NB4 (cell line): ENCODE results near the gene CLK2.

Experiments
- MYC ChIP-seq: IDR thresholded peaks from 2 replicates; pipeline ENCODE4 v1.6.1; 2011; ENCODE audit warnings: low read depth, low read length
- POLR2A ChIP-seq: IDR thresholded peaks from 2 replicates; pipeline ENCODE4 v1.6.1; 2011; ENCODE audit warnings: mild to moderate bottlenecking; ENCODE audit not compliant: insufficient read length; ENCODE audit errors: extremely low read depth
- TF ChIP-seq, protein P1 (sequence below): IDR thresholded peaks from one replicate; pipeline ENCODE4 v1.5.1; 2012; ENCODE audit warnings: low read depth, low read length

DNA sequence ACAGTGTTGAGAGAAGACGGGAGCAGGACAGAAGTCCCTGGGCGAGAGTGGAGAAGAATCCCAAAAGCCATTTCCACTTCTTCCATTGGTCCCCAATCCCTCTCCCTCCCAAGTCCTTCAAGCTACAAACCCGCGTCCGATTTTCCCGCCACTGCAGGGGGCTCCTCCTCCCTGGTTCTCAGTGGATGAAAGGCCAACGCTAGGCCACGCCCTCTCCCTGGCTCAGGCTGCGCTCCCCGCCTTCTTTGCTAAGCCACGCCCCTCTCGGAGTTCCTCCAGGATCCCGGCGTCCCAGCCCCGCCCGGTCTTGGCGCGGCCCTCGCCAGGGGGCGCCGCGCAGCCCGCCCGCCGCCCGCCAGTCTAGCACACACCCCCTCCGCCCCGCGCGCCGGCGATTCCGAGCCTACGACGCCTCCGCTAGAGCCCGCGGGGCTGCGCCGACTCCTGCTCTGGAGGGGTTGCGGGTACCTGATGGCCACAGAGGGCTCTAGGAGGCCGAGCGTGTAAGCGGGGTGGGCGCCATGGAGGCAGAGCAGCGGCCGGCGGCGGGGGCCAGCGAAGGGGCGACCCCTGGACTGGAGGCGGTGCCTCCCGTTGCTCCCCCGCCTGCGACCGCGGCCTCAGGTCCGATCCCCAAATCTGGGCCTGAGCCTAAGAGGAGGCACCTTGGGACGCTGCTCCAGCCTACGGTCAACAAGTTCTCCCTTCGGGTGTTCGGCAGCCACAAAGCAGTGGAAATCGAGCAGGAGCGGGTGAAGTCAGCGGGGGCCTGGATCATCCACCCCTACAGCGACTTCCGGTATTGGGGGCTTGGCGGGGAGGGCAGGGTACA is 4.0 kb upstream of the CLK2 start, which contains the start of gene HCN3:
- TF ChIP-seq, protein P1, sequence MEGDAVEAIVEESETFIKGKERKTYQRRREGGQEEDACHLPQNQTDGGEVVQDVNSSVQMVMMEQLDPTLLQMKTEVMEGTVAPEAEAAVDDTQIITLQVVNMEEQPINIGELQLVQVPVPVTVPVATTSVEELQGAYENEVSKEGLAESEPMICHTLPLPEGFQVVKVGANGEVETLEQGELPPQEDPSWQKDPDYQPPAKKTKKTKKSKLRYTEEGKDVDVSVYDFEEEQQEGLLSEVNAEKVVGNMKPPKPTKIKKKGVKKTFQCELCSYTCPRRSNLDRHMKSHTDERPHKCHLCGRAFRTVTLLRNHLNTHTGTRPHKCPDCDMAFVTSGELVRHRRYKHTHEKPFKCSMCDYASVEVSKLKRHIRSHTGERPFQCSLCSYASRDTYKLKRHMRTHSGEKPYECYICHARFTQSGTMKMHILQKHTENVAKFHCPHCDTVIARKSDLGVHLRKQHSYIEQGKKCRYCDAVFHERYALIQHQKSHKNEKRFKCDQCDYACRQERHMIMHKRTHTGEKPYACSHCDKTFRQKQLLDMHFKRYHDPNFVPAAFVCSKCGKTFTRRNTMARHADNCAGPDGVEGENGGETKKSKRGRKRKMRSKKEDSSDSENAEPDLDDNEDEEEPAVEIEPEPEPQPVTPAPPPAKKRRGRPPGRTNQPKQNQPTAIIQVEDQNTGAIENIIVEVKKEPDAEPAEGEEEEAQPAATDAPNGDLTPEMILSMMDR, result peak; percentile 14
- TF ChIP-seq POLR2A (no peak), MYC (no peak)
